ENCODE results near the gene PRPF18. TPM values are rescaled to one million over a fixed set of nuclear protein-coding genes. Genes with fewer than 3 reads are reported as not detected.

The PRPF18 gene
- total and polyA plus RNA-seq, 2 experiments from 2014 or later, result 19.3 to 24.7 TPM

DNA sequence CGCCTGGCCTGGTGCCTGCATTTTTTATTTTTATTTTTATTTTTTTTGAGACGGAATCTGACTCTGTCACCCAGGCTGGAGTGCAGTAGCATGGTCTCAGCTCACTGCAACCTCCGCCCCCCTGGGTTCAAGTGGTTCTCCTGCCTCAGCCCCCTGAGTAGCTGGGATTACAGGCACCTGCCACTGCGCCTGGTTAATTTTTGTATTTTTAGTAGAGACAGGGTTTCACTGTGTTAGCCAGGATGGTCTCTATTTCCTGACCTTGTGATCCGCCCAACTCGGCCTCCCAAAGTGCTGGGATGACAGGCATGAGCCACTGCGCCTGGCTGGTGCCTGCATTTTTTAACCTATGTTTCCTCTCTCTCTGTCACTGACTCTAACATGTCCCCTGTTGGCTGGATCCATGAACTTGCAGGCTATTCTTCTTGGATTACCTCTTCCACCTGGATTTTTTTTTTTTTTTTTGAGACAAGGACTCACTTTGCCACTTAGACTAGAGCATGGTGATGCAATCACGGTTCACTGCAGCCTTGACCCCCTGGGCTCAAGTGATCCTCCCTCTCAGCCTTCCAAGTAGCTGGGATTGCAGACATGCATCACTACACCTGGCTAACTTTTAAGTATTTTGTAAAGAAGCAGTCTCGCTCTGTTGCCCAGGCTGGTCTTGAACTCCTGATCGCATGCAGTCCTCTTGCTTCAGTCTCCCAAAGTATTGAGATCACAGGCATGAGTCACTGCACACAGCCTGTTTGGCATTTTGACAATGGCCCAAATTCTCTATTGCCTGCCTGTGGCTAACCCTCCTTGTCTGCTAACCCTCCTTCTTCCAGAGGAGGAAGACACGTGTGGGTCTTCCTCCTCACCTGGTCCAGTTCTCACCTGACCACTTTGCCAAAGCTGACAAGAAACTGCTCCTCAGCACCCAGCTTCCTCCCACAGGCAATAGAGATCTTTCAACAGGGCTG is 23.0 kb upstream of the PRPF18 start:
- no peaks in the 10 kb centered on the region for H4K20me1 ChIP-seq (ENCODE audit: insufficient read depth, poor library complexity, severe bottlenecking)
- no peak overlapping the region for H3K27ac ChIP-seq
- no peak for TF ChIP-seq EZH2 (IDR thresholded peaks at IDR 0.05; ENCODE audit: borderline replicate concordance)
- TF ChIP-seq, protein P1, sequence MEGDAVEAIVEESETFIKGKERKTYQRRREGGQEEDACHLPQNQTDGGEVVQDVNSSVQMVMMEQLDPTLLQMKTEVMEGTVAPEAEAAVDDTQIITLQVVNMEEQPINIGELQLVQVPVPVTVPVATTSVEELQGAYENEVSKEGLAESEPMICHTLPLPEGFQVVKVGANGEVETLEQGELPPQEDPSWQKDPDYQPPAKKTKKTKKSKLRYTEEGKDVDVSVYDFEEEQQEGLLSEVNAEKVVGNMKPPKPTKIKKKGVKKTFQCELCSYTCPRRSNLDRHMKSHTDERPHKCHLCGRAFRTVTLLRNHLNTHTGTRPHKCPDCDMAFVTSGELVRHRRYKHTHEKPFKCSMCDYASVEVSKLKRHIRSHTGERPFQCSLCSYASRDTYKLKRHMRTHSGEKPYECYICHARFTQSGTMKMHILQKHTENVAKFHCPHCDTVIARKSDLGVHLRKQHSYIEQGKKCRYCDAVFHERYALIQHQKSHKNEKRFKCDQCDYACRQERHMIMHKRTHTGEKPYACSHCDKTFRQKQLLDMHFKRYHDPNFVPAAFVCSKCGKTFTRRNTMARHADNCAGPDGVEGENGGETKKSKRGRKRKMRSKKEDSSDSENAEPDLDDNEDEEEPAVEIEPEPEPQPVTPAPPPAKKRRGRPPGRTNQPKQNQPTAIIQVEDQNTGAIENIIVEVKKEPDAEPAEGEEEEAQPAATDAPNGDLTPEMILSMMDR (IDR thresholded peaks at IDR 0.05; ENCODE audit: poor library complexity), result no peak
- TF ChIP-seq EZH2phosphoT487 (IDR thresholded peaks at IDR 0.05; ENCODE audit: low read depth, severe bottlenecking, unreplicated experiment), result no peak
- H3K9me2 ChIP-seq (replicated peaks; ENCODE audit: insufficient read depth), result no peaks in the 10 kb centered on the region
- H3K9me3 ChIP-seq (ENCODE audit: low read depth), result no peaks in the 10 kb centered on the region
- no peak overlapping the region for H3K4me3 ChIP-seq
- no peak for DNase-seq (ENCODE audit: low spot score)
- WGBS (ENCODE audit: low lambda C conversion rate, missing lambda C conversion rate), result 95% methylated on average over 11 of the region's 11 CpGs
- H3K4me1 ChIP-seq (ENCODE audit: insufficient read depth), result no peaks in the 10 kb centered on the region
- H3K27me3 ChIP-seq, result no peaks in the 10 kb centered on the region
- no peak overlapping the region for H3K4me2 ChIP-seq
- H2AFZ ChIP-seq, result no peak overlapping the region
- H3K36me3 ChIP-seq (replicated peaks; ENCODE audit: insufficient read depth, low read depth), result no peaks in the 10 kb centered on the region
- H3K79me2 ChIP-seq, result no peaks in the 10 kb centered on the region

DNA sequence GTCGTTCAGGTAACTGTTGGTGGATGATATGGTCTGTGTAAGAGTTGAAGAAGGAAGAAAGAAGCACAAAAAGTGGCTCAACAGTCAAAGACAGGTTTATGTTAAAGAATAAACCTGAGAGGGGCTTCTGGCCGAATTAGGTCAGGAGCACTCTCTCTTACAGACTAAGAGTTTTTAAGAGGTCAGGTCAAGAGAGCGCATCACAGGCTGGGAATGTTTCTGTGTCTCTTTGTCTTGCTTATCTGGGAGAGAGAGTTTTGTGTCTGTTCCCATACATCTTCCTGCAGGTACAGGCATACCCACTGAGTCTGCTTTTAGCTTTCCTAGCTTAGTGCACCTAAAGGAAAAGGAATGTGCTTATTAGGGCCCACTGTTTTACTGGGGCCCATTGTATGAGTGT is 22.2 kb upstream of the PRPF18 start:
- H3K79me2 ChIP-seq, result no peaks in the 10 kb centered on the region
- no peaks in the 10 kb centered on the region for H3K9me2 ChIP-seq (replicated peaks; ENCODE audit: insufficient read depth)

DNA sequence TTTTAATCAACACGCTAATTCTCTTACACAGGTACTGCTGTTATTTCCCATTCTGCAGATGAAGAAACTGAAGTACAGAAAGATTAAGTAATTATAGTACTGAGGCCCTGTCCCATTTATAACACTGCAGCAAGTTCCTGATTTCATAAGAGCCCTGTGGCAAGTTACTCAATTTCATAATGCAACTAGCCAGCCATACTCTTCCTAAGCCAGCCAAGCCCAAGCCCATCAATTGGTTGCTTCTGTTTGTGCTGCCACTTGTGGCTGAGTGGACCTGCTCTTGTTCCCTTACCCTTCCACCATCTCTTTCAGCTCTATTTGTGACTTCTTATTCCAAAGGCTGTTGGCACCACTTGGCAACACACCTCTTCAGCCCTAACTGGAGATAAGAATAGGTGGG is 19.7 kb upstream of the PRPF18 start:
- no peak overlapping the region for H3K4me3 ChIP-seq
- H3K9me2 ChIP-seq (replicated peaks; ENCODE audit: insufficient read depth), result no peaks in the 10 kb centered on the region
- 91% methylated on average over 1 of the region's 1 CpG for WGBS (ENCODE audit: low lambda C conversion rate, missing lambda C conversion rate)
- H3K4me1 ChIP-seq (ENCODE audit: insufficient read depth), result no peaks in the 10 kb centered on the region
- no peak for DNase-seq (ENCODE audit: low spot score)
- no peaks in the 10 kb centered on the region for H3K9me3 ChIP-seq (ENCODE audit: low read depth)
- no peaks in the 10 kb centered on the region for H3K79me2 ChIP-seq
- no peak overlapping the region for H2AFZ ChIP-seq
- H3K27ac ChIP-seq, result no peak overlapping the region
- H3K4me2 ChIP-seq, result no peak overlapping the region
- H3K27me3 ChIP-seq, result no peaks in the 10 kb centered on the region
- H4K20me1 ChIP-seq (ENCODE audit: insufficient read depth, poor library complexity, severe bottlenecking), result no peaks in the 10 kb centered on the region
- TF ChIP-seq, protein P1 (IDR thresholded peaks at IDR 0.05; ENCODE audit: poor library complexity), result no peak
- TF ChIP-seq EZH2phosphoT487 (IDR thresholded peaks at IDR 0.05; ENCODE audit: low read depth, severe bottlenecking, unreplicated experiment) (no peak), EZH2 (IDR thresholded peaks at IDR 0.05; ENCODE audit: borderline replicate concordance) (no peak)
- no peaks in the 10 kb centered on the region for H3K36me3 ChIP-seq (replicated peaks; ENCODE audit: insufficient read depth, low read depth)

More for the DNA sequence above, 22.2 kb upstream of the PRPF18 start:
- Histone ChIP-seq H3K4me2 (no peak overlapping the region), H3K27ac (no peak overlapping the region), H3K27me3 (no peaks in the 10 kb centered on the region), H3K4me3 (no peak overlapping the region), H2AFZ (no peak overlapping the region), H3K9me3 (ENCODE audit: low read depth) (no peaks in the 10 kb centered on the region), H3K36me3 (replicated peaks; ENCODE audit: insufficient read depth, low read depth) (no peaks in the 10 kb centered on the region), H4K20me1 (ENCODE audit: insufficient read depth, poor library complexity, severe bottlenecking) (no peaks in the 10 kb centered on the region), H3K4me1 (ENCODE audit: insufficient read depth) (no peaks in the 10 kb centered on the region)
- no peak for DNase-seq (ENCODE audit: low spot score)
- TF ChIP-seq EZH2phosphoT487 (IDR thresholded peaks at IDR 0.05; ENCODE audit: low read depth, severe bottlenecking, unreplicated experiment) (no peak), EZH2 (IDR thresholded peaks at IDR 0.05; ENCODE audit: borderline replicate concordance) (no peak)
- TF ChIP-seq, protein P1 (IDR thresholded peaks at IDR 0.05; ENCODE audit: poor library complexity), result no peak
- WGBS (ENCODE audit: low lambda C conversion rate, missing lambda C conversion rate), result 86% methylated on average over 3 of the region's 3 CpGs

Measured in hepatocyte (in vitro differentiated cells).